PC-3 (cell line): Measurements from ENCODE around the gene FAM163A. TPM values are rescaled to one million over a fixed set of nuclear protein-coding genes. Genes with fewer than 3 reads are reported as not detected.

ENCODE experiments used
- ATAC-seq: fragments of 200-7000 bp; cut with Tn5 transposase; 2 replicates; pipeline ENCODE4 v1.9.1; 2020; ENCODE audit warnings: mild to moderate bottlenecking, moderate library complexity
- BruUV-seq: library from RNA; stranded (reverse); fragments of 400-500 nt; replicated peaks from 2 replicates; lab custom pipeline; 2021; lab: Mats Ljungman, UMichigan
- CTCF ChIA-PET: fragments of 300-600 bp; sonication (Branson Sonifier 250); formaldehyde crosslinking; loops from one replicate; lab custom pipeline; 2022; ENCODE audit warnings: antibody characterized with exemption; lab: Charles Lee
- POLR2A ChIA-PET: fragments of 300-600 bp; sonication (Branson Sonifier 250); formaldehyde crosslinking; loops from one replicate; lab custom pipeline; 2022; ENCODE audit warnings: antibody characterized with exemption; ENCODE audit not compliant: unreplicated experiment; lab: Charles Lee
- DNase-seq: peaks from one replicate; pipeline ENCODE4 v3.0.0-alpha.2; 2015
- H2AFZ ChIP-seq: fragments of 300-600 bp; sonication (generic); 2 replicates; pipeline ENCODE4 v1.6.0; 2016; ENCODE audit warnings: antibody characterized with exemption, low read length
- H3F3A ChIP-seq: fragments of 300-600 bp; sonication (generic); one replicate; pipeline ENCODE4 v1.6.0; 2017; ENCODE audit warnings: antibody characterized with exemption, low read length, control low read depth, mild to moderate bottlenecking; ENCODE audit not compliant: unreplicated experiment
- H3K27ac ChIP-seq: fragments of 300-600 bp; sonication (generic); 2 replicates; pipeline ENCODE4 v1.5.1; 2016; ENCODE audit warnings: mild to moderate bottlenecking, low read length
- H3K27me3 ChIP-seq: fragments of 300-600 bp; sonication (generic); 2 replicates; pipeline ENCODE4 v1.6.1; 2016; ENCODE audit warnings: low read length, mixed read lengths
- H3K36me3 ChIP-seq: fragments of 300-600 bp; sonication (generic); 2 replicates; pipeline ENCODE4 v1.6.1; 2016; ENCODE audit warnings: low read depth, mixed run types, low read length, mixed read lengths
- H3K4me1 ChIP-seq: fragments of 300-600 bp; sonication (generic); 2 replicates; pipeline ENCODE4 v1.5.1; 2016; ENCODE audit warnings: low read length; ENCODE audit not compliant: insufficient read depth
- H3K4me2 ChIP-seq: fragments of 300-600 bp; sonication (generic); 2 replicates; pipeline ENCODE4 v1.6.0; 2016; ENCODE audit warnings: low read length
- H3K4me3 ChIP-seq: fragments of 300-600 bp; sonication (generic); 2 replicates; pipeline ENCODE4 v1.5.1; 2016; ENCODE audit warnings: mild to moderate bottlenecking, low read length, mixed read lengths
- H3K79me2 ChIP-seq: fragments of 300-600 bp; sonication (generic); 2 replicates; pipeline ENCODE4 v1.6.1; 2017; ENCODE audit warnings: low read length, mixed read lengths
- H3K9ac ChIP-seq: fragments of 300-600 bp; sonication (generic); 2 replicates; pipeline ENCODE4 v1.6.0; 2016; ENCODE audit warnings: mild to moderate bottlenecking, low read length
- H3K9me2 ChIP-seq: fragments of 300-600 bp; sonication (generic); replicated peaks from 2 replicates; pipeline ENCODE4 v1.6.1; 2016; ENCODE audit warnings: mixed run types, low read length, mixed read lengths
- H3K9me3 ChIP-seq: fragments of 300-600 bp; sonication (generic); 2 replicates; pipeline ENCODE4 v1.6.1; 2016; ENCODE audit warnings: low read length, mixed read lengths
- H4K20me1 ChIP-seq: fragments of 300-600 bp; sonication (generic); 2 replicates; pipeline ENCODE4 v1.6.1; 2016; ENCODE audit warnings: low read length, mixed read lengths
- CTCF ChIP-seq: fragments of 300-600 bp; sonication (generic); conservative IDR thresholded peaks from 2 replicates; pipeline ENCODE4 v1.5.1; 2017; ENCODE audit warnings: antibody characterized with exemption, low read depth, mild to moderate bottlenecking, low read length
- EZH2 ChIP-seq: fragments of 300-600 bp; sonication (generic); IDR thresholded peaks from one replicate; pipeline ENCODE4 v1.6.1; 2017; ENCODE audit warnings: antibody characterized with exemption, mild to moderate bottlenecking, low read length; ENCODE audit not compliant: unreplicated experiment
- EZH2phosphoT487 ChIP-seq: fragments of 300-600 bp; sonication (generic); IDR thresholded peaks from 2 replicates; pipeline ENCODE4 v1.6.1; 2018; ENCODE audit warnings: mild to moderate bottlenecking, antibody characterized with exemption, low read length, borderline replicate concordance
- intact Hi-C: fragments of 100-400 bp; cut with micrococcal nuclease; formaldehyde crosslinking; loops from 2 replicates; pipeline ENCODE4 v1.9.0; 2023
- total RNA-seq: library from RNA; depleted of rRNA; stranded (reverse); fragments of >200 nt; gene quantifications from 2 replicates; pipeline ENCODE4 v1.2.3, GENCODE V29; 2014

Gene FAM163A
- total RNA-seq, 1 experiment from 2014 or later = not detected

DNA sequence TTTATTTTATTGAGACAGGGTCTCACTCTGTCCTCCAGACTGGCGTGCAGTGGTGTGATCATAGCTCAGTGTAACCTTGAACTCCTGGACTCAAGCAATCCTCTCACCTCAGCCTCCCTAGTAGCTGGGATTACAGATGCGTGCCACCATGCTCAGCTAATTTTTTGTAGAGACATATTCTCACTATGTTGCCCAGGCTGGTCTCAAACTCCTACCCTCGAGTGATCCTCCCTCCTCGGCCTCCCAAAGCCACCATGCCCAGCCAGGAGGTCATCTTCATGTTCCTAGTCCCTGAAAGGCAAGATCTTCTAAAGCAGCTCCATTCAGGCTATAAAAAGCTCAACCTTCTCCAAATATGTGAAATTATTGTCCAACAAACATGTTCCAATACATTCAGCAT, 80.6 kb downstream of the FAM163A start:
- Histone ChIP-seq H3K4me2 (no peak overlapping the region), H3K27me3 (no peaks in the 10 kb centered on the region), H3K9me2 (no peaks in the 10 kb centered on the region), H2AFZ (no peak overlapping the region), H3K4me1 (no peaks in the 10 kb centered on the region), H3K79me2 (no peaks in the 10 kb centered on the region), H3K9ac (no peak overlapping the region), H3K9me3 (no peaks in the 10 kb centered on the region), H3K36me3 (no peaks in the 10 kb centered on the region), H4K20me1 (no peaks in the 10 kb centered on the region), H3F3A (no peaks in the 10 kb centered on the region), H3K4me3 (no peak overlapping the region), H3K27ac (no peak overlapping the region)
- DNase-seq (no peak), ATAC-seq (no peak)
- ChIA-PET POLR2A (no interaction called here), CTCF (interaction anchor here (1.4 kb wide), 1 partner anchor 9 kb away, joined by 9 read pairs; no protein-coding TSS in a partner anchor)
- no TSS peak for BruUV-seq
- intact Hi-C loops = no loop called here
- TF ChIP-seq EZH2 = no peak
- TF ChIP-seq CTCF = no peak
- no peak for TF ChIP-seq EZH2phosphoT487

GRCh38 chr1:179824265-179824664, 81.2 kb downstream of the FAM163A start:
- H3K9me2 ChIP-seq = no peaks in the 10 kb centered on the region
- no peak overlapping the region for H3K4me2 ChIP-seq
- intact Hi-C loops = no loop called here
- no peaks in the 10 kb centered on the region for H3K79me2 ChIP-seq
- no peaks in the 10 kb centered on the region for H3K4me1 ChIP-seq
- ATAC-seq (no peak), DNase-seq (no peak)
- CTCF ChIA-PET = interaction anchor here (1.4 kb wide), 1 partner anchor 9 kb away, joined by 9 read pairs; no protein-coding TSS in a partner anchor
- H3K36me3 ChIP-seq = no peaks in the 10 kb centered on the region
- H3F3A ChIP-seq = no peaks in the 10 kb centered on the region
- no peak overlapping the region for H3K9ac ChIP-seq
- POLR2A ChIA-PET = no interaction called here
- H3K4me3 ChIP-seq = no peak overlapping the region
- no peaks in the 10 kb centered on the region for H3K27me3 ChIP-seq
- BruUV-seq = no TSS peak
- no peaks in the 10 kb centered on the region for H3K9me3 ChIP-seq
- H3K27ac ChIP-seq = no peak overlapping the region
- no peak overlapping the region for H2AFZ ChIP-seq
- H4K20me1 ChIP-seq = no peaks in the 10 kb centered on the region
- TF ChIP-seq CTCF = no peak
- TF ChIP-seq EZH2 = no peak
- TF ChIP-seq EZH2phosphoT487 = no peak

DNA sequence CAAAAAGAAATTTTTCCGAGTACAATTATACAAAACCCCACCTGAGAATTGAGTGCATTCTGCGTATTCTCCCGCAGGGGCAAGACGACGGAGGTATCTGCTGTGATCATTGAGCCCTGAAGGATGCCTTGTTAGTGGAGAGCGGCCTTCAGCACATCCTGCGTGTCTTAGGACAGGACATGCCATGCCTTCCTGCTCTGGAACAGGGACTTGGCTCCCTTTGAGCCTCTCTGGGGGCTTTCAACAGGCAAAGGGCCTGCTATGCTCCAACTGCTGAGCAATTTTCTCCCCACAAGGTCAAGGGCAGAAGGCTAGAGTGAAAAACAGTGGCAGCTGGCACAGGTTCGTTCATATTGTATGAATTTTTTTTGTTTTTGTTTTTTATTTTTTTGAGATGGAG, 82.1 kb downstream of the FAM163A start:
- no peak overlapping the region for H2AFZ ChIP-seq
- ATAC-seq (no peak), DNase-seq (no peak)
- H3K36me3 ChIP-seq = no peaks in the 10 kb centered on the region
- ChIA-PET POLR2A (no interaction called here), CTCF (no interaction called here)
- no peaks in the 10 kb centered on the region for H3F3A ChIP-seq
- intact Hi-C loops = no loop called here
- H3K9ac ChIP-seq = no peak overlapping the region
- H3K27me3 ChIP-seq = no peaks in the 10 kb centered on the region
- no peaks in the 10 kb centered on the region for H3K9me2 ChIP-seq
- H3K4me1 ChIP-seq = no peaks in the 10 kb centered on the region
- no TSS peak for BruUV-seq
- no peaks in the 10 kb centered on the region for H3K79me2 ChIP-seq
- no peak overlapping the region for H3K27ac ChIP-seq
- no peaks in the 10 kb centered on the region for H4K20me1 ChIP-seq
- H3K4me2 ChIP-seq = no peak overlapping the region
- TF ChIP-seq EZH2phosphoT487 = no peak
- no peaks in the 10 kb centered on the region for H3K9me3 ChIP-seq
- no peak overlapping the region for H3K4me3 ChIP-seq
